Measurements from ENCODE around the gene CISD1.

GRCh38 chr10:58300676-58301075, 31.7 kb downstream of the CISD1 start:
- TF ChIP-seq CTCF (IDR thresholded peaks at IDR 0.05) (no peak), POLR2A (IDR thresholded peaks at IDR 0.05) (no peak)

All from Peyer's patch (tissue), 4 donors.